ENCODE results near the gene C10orf95.

The C10orf95 gene

GRCh38 chr10:102400076-102400475 lies 51.3 kb downstream of the C10orf95 start:
- peaks cover 7% of the 10 kb centered on the region; the same call in 1 of the 2 replicates for H3K36me3 ChIP-seq (ENCODE audit: insufficient read depth, low read length)
- H3F3A ChIP-seq (ENCODE audit: low read depth): no peaks in the 10 kb centered on the region
- no peaks in the 10 kb centered on the region for H3K27me3 ChIP-seq (ENCODE audit: insufficient read depth, low read length, poor library complexity, severe bottlenecking)
- peak overlapping the region; percentile 76 for H3K4me3 ChIP-seq (ENCODE audit: low read length, poor library complexity, severe bottlenecking)
- H3K4me1 ChIP-seq (ENCODE audit: insufficient read depth, low read length, poor library complexity, severe bottlenecking): peaks cover 19% of the 10 kb centered on the region
- H3K4me2 ChIP-seq (ENCODE audit: low read depth, low read length, poor library complexity, severe bottlenecking): peak overlapping the region; percentile 74
- H4K20me1 ChIP-seq (ENCODE audit: insufficient read depth, low read length, poor library complexity, severe bottlenecking): no peaks in the 10 kb centered on the region
- no peaks in the 10 kb centered on the region for H3K9me2 ChIP-seq (replicated peaks; ENCODE audit: low read depth, low read length)
- peak overlapping the region; percentile 58 for H3K9ac ChIP-seq (ENCODE audit: low read depth, low read length, poor library complexity, severe bottlenecking)
- peak overlapping the region; percentile 83; the same call in 1 of the 2 replicates for H2AFZ ChIP-seq (ENCODE audit: low read length)
- peaks cover 13% of the 10 kb centered on the region; the same call in 1 of the 2 replicates for H3K79me2 ChIP-seq (ENCODE audit: insufficient read depth, low read length)
- no peaks in the 10 kb centered on the region for H3K9me3 ChIP-seq (ENCODE audit: insufficient read depth, low read depth, low read length)
- TF ChIP-seq, protein P1, sequence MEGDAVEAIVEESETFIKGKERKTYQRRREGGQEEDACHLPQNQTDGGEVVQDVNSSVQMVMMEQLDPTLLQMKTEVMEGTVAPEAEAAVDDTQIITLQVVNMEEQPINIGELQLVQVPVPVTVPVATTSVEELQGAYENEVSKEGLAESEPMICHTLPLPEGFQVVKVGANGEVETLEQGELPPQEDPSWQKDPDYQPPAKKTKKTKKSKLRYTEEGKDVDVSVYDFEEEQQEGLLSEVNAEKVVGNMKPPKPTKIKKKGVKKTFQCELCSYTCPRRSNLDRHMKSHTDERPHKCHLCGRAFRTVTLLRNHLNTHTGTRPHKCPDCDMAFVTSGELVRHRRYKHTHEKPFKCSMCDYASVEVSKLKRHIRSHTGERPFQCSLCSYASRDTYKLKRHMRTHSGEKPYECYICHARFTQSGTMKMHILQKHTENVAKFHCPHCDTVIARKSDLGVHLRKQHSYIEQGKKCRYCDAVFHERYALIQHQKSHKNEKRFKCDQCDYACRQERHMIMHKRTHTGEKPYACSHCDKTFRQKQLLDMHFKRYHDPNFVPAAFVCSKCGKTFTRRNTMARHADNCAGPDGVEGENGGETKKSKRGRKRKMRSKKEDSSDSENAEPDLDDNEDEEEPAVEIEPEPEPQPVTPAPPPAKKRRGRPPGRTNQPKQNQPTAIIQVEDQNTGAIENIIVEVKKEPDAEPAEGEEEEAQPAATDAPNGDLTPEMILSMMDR (conservative IDR thresholded peaks at IDR 0.05; ENCODE audit: low read length): no peak
- TF ChIP-seq EZH2phosphoT487 (IDR thresholded peaks at IDR 0.05; ENCODE audit: borderline replicate concordance): no peak
